Dermis microvascular lymphatic vessel endothelial cell (primary cell): ENCODE measurements around the gene LRRC14B. TPM values are rescaled to one million over a fixed set of nuclear protein-coding genes. Genes with fewer than 3 reads are reported as not detected.

Experiments used
- DNase-seq, 2 donors: peaks; one replicate each; pipeline versions ENCODE4 v3.0.0 to v3.0.0-alpha.2; 2010; ENCODE audit warnings: low read depth in 2 of 2
- total RNA-seq: library from RNA; depleted of rRNA; stranded (reverse); fragments of >200 nt; gene quantifications from 2 replicates; pipeline ENCODE4 v1.2.1, GENCODE V29; 2014

The LRRC14B gene
- total RNA-seq, 1 donor from 2014 or later = not detected

GRCh38 chr5:174291-174600 is 17.0 kb upstream of the LRRC14B start:
- DNase-seq = no peak

GRCh38 chr5:174876-175465 is 16.3 kb upstream of the LRRC14B start:
- no peak for DNase-seq

GRCh38 chr5:176296-176823 is 14.9 kb upstream of the LRRC14B start:
- no peak for DNase-seq

GRCh38 chr5:178110-178509 is 13.2 kb upstream of the LRRC14B start:
- DNase-seq = no peak

GRCh38 chr5:179401-179800 is 11.9 kb upstream of the LRRC14B start:
- no peak for DNase-seq

- no peak for DNase-seq
These were observed 10.9 kb upstream of the LRRC14B start for GRCh38 chr5:180286-180918.

- no peak for DNase-seq
These were observed 10.1 kb upstream of the LRRC14B start for GRCh38 chr5:181160-181559.

GRCh38 chr5:181566-181965 is 9.7 kb upstream of the LRRC14B start:
- no peak for DNase-seq

GRCh38 chr5:182126-182525 is 9.2 kb upstream of the LRRC14B start:
- DNase-seq = no peak

GRCh38 chr5:184471-184870 is 6.8 kb upstream of the LRRC14B start:
- no peak for DNase-seq

- DNase-seq = no peak
These were observed 5.9 kb upstream of the LRRC14B start for GRCh38 chr5:185095-186070.

- DNase-seq = peak; percentile 79 to 84
These were observed 4.9 kb upstream of the LRRC14B start for GRCh38 chr5:186091-187041.

GRCh38 chr5:187042-187431 is 4.3 kb upstream of the LRRC14B start:
- no peak for DNase-seq

- DNase-seq = no peak
These were observed 3.5 kb upstream of the LRRC14B start for GRCh38 chr5:187617-188451.

GRCh38 chr5:188488-189481 is 2.5 kb upstream of the LRRC14B start:
- peak; percentile 69 to 78 for DNase-seq

- no peak for DNase-seq
These were observed 1.8 kb upstream of the LRRC14B start for GRCh38 chr5:189486-189885.

GRCh38 chr5:189976-190365 is 1.3 kb upstream of the LRRC14B start:
- no peak for DNase-seq

GRCh38 chr5:190366-191035 is 794 bp upstream of the LRRC14B start:
- DNase-seq = no peak
